HG03460 (cell line): ENCODE data around the gene SGSH.

Source experiments
- ATAC-seq: cut with Tn5 transposase; IDR thresholded peaks from one replicate; pipeline ENCODE4 v1.9.1; 2021; ENCODE audit not compliant: unreplicated experiment

SGSH gene

GRCh38 chr17:80187090-80187489 lies 33.0 kb downstream of the SGSH start:
- ATAC-seq, result no peak

GRCh38 chr17:80185968-80186367 lies 34.2 kb downstream of the SGSH start:
- no peak for ATAC-seq

GRCh38 chr17:80184423-80184714 lies 35.8 kb downstream of the SGSH start:
- no peak for ATAC-seq

DNA sequence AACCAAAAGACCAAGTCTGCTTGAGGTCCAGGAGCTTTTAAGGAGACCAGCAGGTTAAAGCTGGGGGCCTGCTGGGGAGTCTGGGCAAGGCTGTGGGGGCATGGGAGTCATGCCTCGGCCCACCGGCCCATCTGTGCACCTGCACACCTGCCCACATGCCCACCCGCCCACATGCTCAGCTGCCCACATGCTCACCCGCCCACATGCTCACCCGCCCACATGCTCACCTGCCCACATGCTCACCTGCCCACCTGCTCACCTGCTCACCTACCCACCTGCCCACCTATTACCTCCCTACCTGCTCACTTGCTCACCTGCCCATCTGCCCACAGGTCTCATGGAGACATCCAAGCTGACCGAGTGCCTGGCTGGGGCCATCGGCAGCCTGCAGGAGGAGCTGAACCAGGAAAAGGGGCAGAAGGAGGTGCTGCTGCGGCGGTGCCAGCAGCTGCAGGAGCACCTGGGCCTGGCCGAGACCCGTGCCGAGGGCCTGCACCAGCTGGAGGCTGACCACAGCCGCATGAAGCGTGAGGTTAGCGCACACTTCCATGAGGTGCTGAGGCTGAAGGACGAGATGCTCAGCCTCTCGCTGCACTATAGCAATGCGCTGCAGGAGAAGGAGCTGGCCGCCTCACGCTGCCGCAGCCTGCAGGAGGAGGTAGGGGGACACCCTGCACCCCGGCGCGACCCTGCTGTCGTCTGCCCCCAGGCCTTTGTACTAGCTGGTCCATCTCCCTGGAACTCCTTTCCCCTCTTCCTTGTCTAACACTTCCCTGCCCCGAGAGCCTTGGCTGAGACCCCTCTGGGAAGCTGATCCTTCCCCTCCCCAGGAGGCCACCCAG lies 36.3 kb downstream of the SGSH start:
- no peak for ATAC-seq

GRCh38 chr17:80182845-80183223 lies 37.3 kb downstream of the SGSH start:
- ATAC-seq, result no peak

DNA sequence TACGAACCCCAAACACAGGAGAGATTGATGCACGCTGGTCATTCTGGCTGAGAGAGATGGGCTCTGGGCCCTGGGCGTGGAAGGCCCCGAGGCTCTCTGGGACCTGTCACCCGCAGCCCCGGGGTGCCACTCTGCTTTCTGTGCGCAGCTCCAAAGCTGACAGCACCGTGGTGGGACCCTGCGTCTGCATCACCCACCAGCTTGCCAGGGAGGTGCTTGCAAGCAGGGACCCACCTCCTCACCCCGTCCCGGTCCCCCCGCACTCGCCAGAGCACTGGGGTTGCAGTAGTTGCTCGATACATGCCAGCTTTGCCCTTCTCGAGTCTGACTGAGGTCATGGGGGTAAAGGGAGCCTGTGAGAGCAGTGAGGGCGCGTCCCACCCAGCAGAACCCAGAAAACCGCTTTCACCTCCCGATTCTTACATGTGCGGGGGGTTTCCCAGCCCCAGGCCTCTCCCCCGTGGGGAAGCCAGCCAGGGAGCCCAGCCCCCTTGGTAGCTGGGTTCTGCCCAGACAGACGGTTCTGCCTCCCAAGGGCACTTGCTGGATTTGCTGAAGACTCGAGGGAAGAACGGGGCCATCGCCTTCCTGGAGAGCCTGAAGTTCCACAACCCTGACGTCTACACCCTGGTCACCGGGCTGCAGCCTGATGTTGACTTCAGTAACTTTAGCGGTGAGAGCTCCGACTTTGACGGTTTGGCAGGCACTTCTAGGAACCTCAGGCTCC lies 37.9 kb downstream of the SGSH start:
- ATAC-seq, result no peak

- no peak for ATAC-seq
Observed at GRCh38 chr17:80181431-80181830, 38.7 kb downstream of the SGSH start.

DNA sequence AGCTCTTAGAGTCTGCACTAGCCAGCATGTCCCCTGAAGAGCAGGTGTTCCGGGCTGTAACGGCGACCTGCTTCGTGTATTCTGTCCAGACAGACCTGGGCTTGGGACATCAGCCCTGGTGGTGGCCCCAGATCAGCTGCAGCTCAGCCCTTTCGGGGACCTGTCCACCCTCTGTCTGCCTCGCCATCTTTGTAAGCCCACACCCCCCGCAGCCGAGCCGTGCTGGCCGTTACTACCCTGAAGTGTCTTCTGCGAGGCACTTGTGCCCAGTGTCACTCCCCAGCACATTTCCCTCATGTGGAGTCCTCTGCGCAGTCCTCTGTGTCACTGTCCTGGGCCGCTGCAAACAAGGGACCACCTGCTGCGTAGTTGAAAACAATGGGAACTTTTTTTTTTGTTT lies 39.9 kb downstream of the SGSH start:
- ATAC-seq, result no peak

DNA sequence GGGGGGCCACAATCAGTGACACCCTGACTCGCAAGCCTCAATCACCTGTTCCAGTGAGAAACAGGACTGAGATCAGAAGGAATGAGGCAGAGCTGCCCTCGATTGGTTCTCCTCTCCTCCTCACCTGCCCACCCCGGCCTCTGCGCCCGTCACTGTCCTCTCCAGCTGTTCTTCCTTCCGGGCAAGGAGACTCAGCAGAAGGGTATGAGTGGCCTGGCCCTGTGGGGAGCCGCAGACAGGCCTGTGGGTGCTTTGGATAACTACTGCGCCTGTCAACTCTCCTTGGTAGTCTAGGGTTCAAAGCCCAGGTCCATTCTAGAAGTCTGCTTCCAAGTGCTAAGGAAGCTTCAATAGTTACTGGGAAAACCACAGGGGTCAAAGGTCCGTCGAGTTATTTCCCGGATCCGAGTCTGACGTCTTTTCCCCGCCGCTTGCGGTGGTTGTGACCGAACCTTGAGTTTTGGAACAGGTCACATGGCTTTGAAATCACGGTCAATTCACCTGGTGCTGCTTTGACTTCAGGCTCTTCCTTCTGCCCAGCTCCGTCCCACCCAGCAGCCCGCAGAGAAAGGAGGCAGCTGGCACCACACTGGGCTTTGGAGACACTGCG lies 42.0 kb downstream of the SGSH start:
- no peak for ATAC-seq

DNA sequence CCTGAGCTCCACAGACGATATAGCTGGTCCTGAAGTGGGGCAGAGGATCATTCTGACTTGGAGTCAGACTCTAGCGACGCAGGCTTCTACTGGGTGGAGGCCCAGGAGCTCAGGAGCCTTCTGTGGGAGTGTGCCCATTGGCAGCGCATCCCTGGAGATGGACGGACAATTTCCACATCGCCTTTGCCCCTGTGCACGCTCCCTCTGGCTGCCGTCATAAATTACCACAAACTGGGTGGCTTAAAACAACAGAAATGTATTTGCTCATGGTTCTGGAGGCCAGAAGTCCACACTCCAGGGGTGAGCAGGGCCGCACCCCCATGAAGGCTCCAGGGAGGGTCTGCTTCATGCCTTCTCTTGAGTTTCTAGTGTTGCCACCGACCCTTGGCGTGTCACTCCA lies 43.4 kb downstream of the SGSH start:
- ATAC-seq, result no peak

- ATAC-seq, result no peak
Observed at GRCh38 chr17:80173916-80174315, 46.2 kb downstream of the SGSH start.

GRCh38 chr17:80173126-80173525 lies 47.0 kb downstream of the SGSH start:
- no peak for ATAC-seq

GRCh38 chr17:80171681-80172080 lies 48.5 kb downstream of the SGSH start:
- no peak for ATAC-seq

GRCh38 chr17:80169784-80170500 lies 50.2 kb downstream of the SGSH start, which contains the start of gene CARD14:
Gene CARD14, plus strand, starts transcription at chr17:80170030. Its CDS starts 11,409 bp downstream, at chr17:80181439.
- ATAC-seq, result no peak

GRCh38 chr17:80169107-80169506 lies 51.0 kb downstream of the SGSH start:
- ATAC-seq, result no peak

DNA sequence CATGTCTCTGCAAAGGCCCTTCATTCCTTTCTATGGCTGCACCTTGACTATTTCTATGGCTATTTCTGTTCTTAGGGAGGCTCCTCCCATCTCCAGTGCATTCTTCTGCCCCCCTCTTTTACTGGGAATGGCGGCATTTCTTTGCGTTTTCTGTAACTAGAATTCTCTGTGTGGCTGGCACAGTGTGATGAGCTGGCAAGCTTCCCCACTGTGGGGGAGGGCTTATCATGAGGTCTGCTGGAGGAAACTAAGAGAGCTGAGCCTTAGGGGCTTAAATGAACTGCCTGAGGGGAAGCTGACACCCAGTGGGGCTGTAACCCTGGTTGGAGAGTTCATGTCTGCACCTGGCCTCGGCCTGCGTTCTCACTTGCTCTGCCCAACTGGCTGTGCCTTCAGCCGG lies 51.8 kb downstream of the SGSH start:
- ATAC-seq, result no peak

DNA sequence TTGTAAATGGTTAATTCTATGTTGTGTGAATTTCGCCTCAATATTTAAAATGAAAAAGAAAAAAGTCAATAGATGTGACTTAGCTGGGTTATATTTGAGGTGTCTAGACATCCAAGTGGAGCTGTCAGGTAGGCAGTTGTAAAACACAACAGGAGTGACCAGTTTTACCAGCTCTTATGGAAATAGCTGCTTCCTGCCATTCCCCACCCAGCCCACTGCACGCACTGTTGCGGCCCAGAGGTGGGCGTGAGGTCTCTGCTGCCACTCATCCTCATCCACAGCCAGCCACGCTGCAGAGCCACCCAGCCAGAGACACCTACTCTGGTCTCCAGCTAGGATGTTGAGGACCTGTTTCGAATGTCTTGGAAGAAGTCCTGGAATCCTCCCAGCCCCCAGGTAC lies 53.7 kb downstream of the SGSH start:
- no peak for ATAC-seq

- no peak for ATAC-seq
Observed at GRCh38 chr17:80164185-80164584, 55.9 kb downstream of the SGSH start.

DNA sequence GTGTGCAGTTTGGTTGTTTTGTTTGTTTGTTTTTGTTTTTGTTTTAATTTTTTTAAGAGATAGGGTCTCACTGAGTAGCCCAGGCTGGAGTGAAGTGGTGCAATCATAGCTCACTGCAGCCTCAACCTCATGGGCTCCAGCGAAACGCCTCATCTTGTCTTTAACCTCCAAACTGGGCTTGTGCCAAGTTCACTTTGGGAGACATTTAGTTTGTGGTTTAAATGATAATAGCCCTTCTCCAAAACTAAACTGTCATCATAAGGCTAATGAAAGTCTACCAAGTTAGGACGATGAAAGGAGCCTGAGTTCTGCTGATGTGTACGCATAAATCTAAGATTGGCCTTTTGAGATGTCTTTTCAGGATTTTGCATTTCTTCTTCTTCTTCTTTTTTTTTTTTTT lies 56.8 kb downstream of the SGSH start:
- ATAC-seq, result no peak

DNA sequence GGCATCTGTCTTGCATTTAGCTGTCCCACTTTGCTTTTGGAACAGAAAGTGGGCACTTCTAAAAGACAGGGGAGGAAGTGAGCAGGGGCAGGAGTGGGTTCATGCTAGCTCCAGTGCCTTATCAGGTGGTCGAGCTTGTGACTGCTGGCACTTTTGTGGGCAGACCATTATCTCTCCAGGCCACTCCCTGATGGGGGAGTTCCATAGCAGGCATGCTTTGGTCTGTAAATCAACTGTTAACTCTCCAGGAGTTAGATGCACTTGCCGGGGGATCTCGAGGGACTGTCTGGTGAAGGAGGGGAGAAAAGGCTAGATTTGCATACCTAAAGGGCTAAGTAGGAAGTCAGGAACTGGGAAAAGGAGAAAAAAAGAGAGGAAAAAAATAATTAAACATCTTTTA lies 59.6 kb downstream of the SGSH start:
- ATAC-seq, result no peak
